Measurements from ENCODE around the gene MAP3K15.

DNA sequence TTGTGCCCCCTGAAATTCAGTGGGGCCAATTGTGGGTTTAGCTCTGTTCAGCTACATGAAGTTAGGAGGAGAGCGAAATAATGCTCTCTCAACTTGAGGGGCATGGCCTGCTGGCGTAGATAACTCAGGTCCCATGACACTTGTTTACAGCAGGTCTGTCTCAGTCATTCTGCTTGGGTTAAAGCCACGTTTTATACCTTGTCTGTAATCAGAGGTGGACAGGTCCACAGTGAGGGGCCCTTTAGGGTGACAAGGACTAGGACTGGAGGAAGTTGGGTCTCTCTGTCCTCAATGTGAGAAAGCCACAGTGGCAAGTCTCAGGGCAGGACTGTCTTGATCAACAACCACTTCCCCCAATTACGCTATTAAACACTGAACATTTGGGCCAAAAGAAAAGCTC lies 122.6 kb downstream of the MAP3K15 start:
- TF ChIP-seq, protein P1, sequence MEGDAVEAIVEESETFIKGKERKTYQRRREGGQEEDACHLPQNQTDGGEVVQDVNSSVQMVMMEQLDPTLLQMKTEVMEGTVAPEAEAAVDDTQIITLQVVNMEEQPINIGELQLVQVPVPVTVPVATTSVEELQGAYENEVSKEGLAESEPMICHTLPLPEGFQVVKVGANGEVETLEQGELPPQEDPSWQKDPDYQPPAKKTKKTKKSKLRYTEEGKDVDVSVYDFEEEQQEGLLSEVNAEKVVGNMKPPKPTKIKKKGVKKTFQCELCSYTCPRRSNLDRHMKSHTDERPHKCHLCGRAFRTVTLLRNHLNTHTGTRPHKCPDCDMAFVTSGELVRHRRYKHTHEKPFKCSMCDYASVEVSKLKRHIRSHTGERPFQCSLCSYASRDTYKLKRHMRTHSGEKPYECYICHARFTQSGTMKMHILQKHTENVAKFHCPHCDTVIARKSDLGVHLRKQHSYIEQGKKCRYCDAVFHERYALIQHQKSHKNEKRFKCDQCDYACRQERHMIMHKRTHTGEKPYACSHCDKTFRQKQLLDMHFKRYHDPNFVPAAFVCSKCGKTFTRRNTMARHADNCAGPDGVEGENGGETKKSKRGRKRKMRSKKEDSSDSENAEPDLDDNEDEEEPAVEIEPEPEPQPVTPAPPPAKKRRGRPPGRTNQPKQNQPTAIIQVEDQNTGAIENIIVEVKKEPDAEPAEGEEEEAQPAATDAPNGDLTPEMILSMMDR (conservative IDR thresholded peaks at IDR 0.05; ENCODE audit: low read depth, low read length), result no peak
- TF ChIP-seq EZH2 (IDR thresholded peaks at IDR 0.05; ENCODE audit: borderline replicate concordance, low read depth, low read length, poor library complexity, severe bottlenecking), result no peak
